Astrocyte (in vitro differentiated cells and primary cell): Measurements from ENCODE around the gene SLC9A9. TPM values are rescaled to one million over a fixed set of nuclear protein-coding genes. Genes with fewer than 3 reads are reported as not detected.

Source experiments
- DNase-seq: peaks from one replicate; pipeline ENCODE4 v3.0.0-alpha.2; 2010; ENCODE audit warnings: low read depth
- FAIRE-seq: peaks from 2 replicates; lab custom pipeline; 2011; peaks lifted over from hg19 to GRCh38; lab: Jason Lieb, UNC
- H2AFZ ChIP-seq: 2 replicates; pipeline ENCODE4 v1.6.0; 2012; ENCODE audit warnings: low read depth, low read length, inconsistent platforms
- H3K27ac ChIP-seq: 2 replicates; pipeline ENCODE4 v1.5.1; 2011; ENCODE audit warnings: low read depth, low read length, inconsistent platforms
- H3K27me3 ChIP-seq: 2 replicates; pipeline ENCODE4 v1.6.0; 2011; ENCODE audit warnings: low read length, inconsistent platforms; ENCODE audit not compliant: insufficient read depth
- H3K36me3 ChIP-seq: 2 replicates; pipeline ENCODE4 v1.5.1; 2011; ENCODE audit warnings: low read length, inconsistent platforms; ENCODE audit not compliant: insufficient read depth
- H3K4me1 ChIP-seq: 2 replicates; pipeline ENCODE4 v1.5.1; 2011; ENCODE audit warnings: low read length, inconsistent platforms; ENCODE audit not compliant: insufficient read depth
- H3K4me2 ChIP-seq: 2 replicates; pipeline ENCODE4 v1.6.0; 2012; ENCODE audit warnings: low read length, inconsistent platforms
- H3K4me3 ChIP-seq: 2 replicates; pipeline ENCODE4 v1.5.1; 2011; ENCODE audit warnings: low read depth, mild to moderate bottlenecking, low read length, inconsistent platforms; ENCODE audit not compliant: insufficient read depth
- H3K79me2 ChIP-seq: 2 replicates; pipeline ENCODE4 v1.6.0; 2012; ENCODE audit warnings: mild to moderate bottlenecking, low read length, inconsistent platforms; ENCODE audit not compliant: insufficient read depth
- H3K9ac ChIP-seq: 2 replicates; pipeline ENCODE4 v1.6.0; 2012; ENCODE audit warnings: mild to moderate bottlenecking, low read length, inconsistent platforms
- H3K9me3 ChIP-seq: 2 replicates; pipeline ENCODE4 v1.5.1; 2012; ENCODE audit warnings: low read depth, mild to moderate bottlenecking, low read length, inconsistent platforms; ENCODE audit not compliant: insufficient read depth
- H4K20me1 ChIP-seq: 2 replicates; pipeline ENCODE4 v1.6.0; 2012; ENCODE audit warnings: low read length, inconsistent platforms; ENCODE audit not compliant: insufficient read depth
- H3K27ac Mint-ChIP-seq: one replicate; pipeline ENCODE4 v1.8.0; 2021; ENCODE audit warnings: mild to moderate bottlenecking, mixed read lengths; ENCODE audit not compliant: unreplicated experiment
- H3K27me3 Mint-ChIP-seq: one replicate; pipeline ENCODE4 v1.8.0; 2021; ENCODE audit warnings: low read depth, mixed read lengths; ENCODE audit not compliant: unreplicated experiment
- H3K36me3 Mint-ChIP-seq: one replicate; pipeline ENCODE4 v1.8.0; 2021; ENCODE audit warnings: low read depth, mixed read lengths; ENCODE audit not compliant: unreplicated experiment
- H3K4me1 Mint-ChIP-seq: one replicate; pipeline ENCODE4 v1.8.0; 2021; ENCODE audit warnings: low read depth, mixed read lengths; ENCODE audit not compliant: unreplicated experiment
- H3K4me3 Mint-ChIP-seq: one replicate; pipeline ENCODE4 v1.8.0; 2021; ENCODE audit warnings: mild to moderate bottlenecking, moderate library complexity, mixed read lengths; ENCODE audit not compliant: unreplicated experiment
- H3K9me3 Mint-ChIP-seq: one replicate; pipeline ENCODE4 v1.8.0; 2021; ENCODE audit warnings: mild to moderate bottlenecking, mixed read lengths; ENCODE audit not compliant: unreplicated experiment
- CTCF ChIP-seq: IDR thresholded peaks from 2 replicates; pipeline ENCODE4 v1.5.1; 2011; ENCODE audit warnings: low read depth, mild to moderate bottlenecking, inconsistent platforms, low read length, moderate library complexity; ENCODE audit not compliant: insufficient read depth
- EZH2 ChIP-seq: IDR thresholded peaks from 2 replicates; pipeline ENCODE4 v1.6.1; 2012; ENCODE audit warnings: mild to moderate bottlenecking, low read length, inconsistent platforms; ENCODE audit not compliant: insufficient read depth
- total RNA-seq: library from RNA; stranded (reverse); gene quantifications from 2 replicates; pipeline ENCODE4 v1.2.1, GENCODE V29; 2021

The SLC9A9 gene
- total RNA-seq, 1 donor from 2014 or later = 1.5 TPM

GRCh38 chr3:143356839-143357238 lies 491.4 kb downstream of the SLC9A9 start:
- no peaks in the 10 kb centered on the region for H3K27me3 ChIP-seq
- Mint-ChIP-seq H3K4me3 (no peak overlapping the region), H3K4me1 (peaks cover 4% of the 10 kb centered on the region), H3K27me3 (peaks cover 2% of the 10 kb centered on the region), H3K27ac (no peak overlapping the region), H3K36me3 (no peaks in the 10 kb centered on the region), H3K9me3 (no peaks in the 10 kb centered on the region)
- no peak overlapping the region for H3K4me3 ChIP-seq
- H3K4me1 ChIP-seq = no peaks in the 10 kb centered on the region
- H2AFZ ChIP-seq = no peak overlapping the region
- H3K9me3 ChIP-seq = no peaks in the 10 kb centered on the region
- no peaks in the 10 kb centered on the region for H3K79me2 ChIP-seq
- no peak overlapping the region for H3K4me2 ChIP-seq
- DNase-seq (no peak), FAIRE-seq (no peak)
- no peak overlapping the region for H3K9ac ChIP-seq
- TF ChIP-seq EZH2 = no peak
- TF ChIP-seq CTCF = no peak
- H3K36me3 ChIP-seq = no peaks in the 10 kb centered on the region
- H4K20me1 ChIP-seq = no peaks in the 10 kb centered on the region
- no peak overlapping the region for H3K27ac ChIP-seq

DNA sequence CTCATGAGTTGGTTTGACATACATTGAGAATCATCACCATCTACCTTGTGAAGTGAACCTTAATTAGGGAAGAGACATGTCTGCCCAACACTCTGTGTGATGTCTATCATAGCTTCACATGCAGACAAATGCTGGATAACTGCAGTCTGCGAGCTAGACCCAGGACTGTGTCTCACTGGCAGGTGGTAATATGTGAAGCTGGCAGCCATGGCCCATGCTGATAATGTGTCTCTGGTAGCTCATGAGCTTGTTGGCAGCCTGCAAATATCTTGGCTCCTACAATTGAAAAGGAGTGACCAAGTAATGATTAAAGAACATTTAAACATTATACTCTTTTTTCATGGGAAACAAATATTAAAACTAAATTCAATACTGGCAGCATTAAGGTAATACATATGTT lies 493.9 kb downstream of the SLC9A9 start:
- Mint-ChIP-seq H3K27me3 (peaks cover 6% of the 10 kb centered on the region), H3K4me3 (no peak overlapping the region)
- no peak for FAIRE-seq

More for the DNA sequence above, 493.9 kb downstream of the SLC9A9 start:
- no peak overlapping the region for H3K27ac ChIP-seq
- no peak overlapping the region for H3K4me2 ChIP-seq
- no peak for DNase-seq
- no peaks in the 10 kb centered on the region for H3K27me3 ChIP-seq
- H3K4me1 ChIP-seq = no peaks in the 10 kb centered on the region
- Mint-ChIP-seq H3K4me1 (peaks cover 3% of the 10 kb centered on the region), H3K27ac (no peak overlapping the region), H3K9me3 (no peaks in the 10 kb centered on the region), H3K36me3 (no peaks in the 10 kb centered on the region)
- H4K20me1 ChIP-seq = no peaks in the 10 kb centered on the region
- H3K36me3 ChIP-seq = no peaks in the 10 kb centered on the region
- no peak overlapping the region for H3K4me3 ChIP-seq
- no peaks in the 10 kb centered on the region for H3K79me2 ChIP-seq
- no peak for TF ChIP-seq CTCF
- TF ChIP-seq EZH2 = no peak
- H3K9ac ChIP-seq = no peak overlapping the region
- H2AFZ ChIP-seq = no peak overlapping the region
- H3K9me3 ChIP-seq = no peaks in the 10 kb centered on the region
